ENCODE data around the gene EMC10.
"Not testable (repeated sequence)": the region's sequence is repeated elsewhere in the genome, so short reads cannot be mapped to it uniquely, and the experiment has no call there.

EMC10 gene

DNA sequence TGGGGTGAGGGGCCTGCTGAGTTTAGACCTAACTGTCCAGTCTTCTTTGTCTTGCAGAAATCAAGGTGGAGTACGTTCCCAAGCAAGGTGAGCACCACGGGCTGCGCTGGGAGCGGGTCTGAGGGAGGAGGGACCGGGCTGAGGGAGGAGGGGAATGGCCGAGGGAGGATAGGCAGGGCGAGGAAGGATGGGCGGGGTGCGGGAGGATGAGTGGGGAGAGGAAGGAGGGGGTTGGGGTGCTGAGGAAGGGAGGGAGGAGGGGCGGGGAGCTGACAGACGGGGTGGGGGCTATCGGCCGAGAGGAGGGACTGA lies 25.1 kb upstream of the EMC10 start:
- DNase-seq (ENCODE audit: low read depth), result no peak

- no peak for DNase-seq (ENCODE audit: low read depth)
These were observed 23.1 kb upstream of the EMC10 start for GRCh38 chr19:50453243-50453642.

- no peak for DNase-seq (ENCODE audit: low read depth)
These were observed 20.3 kb upstream of the EMC10 start for GRCh38 chr19:50455992-50456391.

- DNase-seq (ENCODE audit: low read depth), result no peak
These were observed 19.0 kb upstream of the EMC10 start for GRCh38 chr19:50457300-50457699.

- DNase-seq (ENCODE audit: low read depth), result no peak
These were observed 17.8 kb upstream of the EMC10 start for GRCh38 chr19:50458396-50459066.

DNA sequence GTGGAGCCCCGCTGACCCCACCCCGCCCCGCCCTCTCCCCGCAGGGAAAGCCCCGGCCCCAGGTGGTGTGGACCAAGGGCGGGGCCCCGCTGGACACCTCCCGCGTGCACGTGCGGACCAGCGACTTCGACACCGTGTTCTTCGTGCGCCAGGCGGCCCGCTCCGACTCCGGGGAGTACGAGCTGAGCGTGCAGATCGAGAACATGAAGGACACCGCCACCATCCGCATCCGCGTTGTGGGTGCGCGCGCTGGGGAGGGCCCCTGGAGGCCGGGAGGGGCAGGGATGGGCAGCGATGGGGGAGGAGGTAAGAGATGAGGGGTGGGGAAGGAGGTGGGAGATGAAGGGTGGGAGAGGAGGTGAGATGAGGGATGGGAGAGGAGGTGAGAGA lies 17.2 kb upstream of the EMC10 start:
- DNase-seq (ENCODE audit: low read depth), result no peak

- DNase-seq (ENCODE audit: low read depth), result no peak
These were observed 16.7 kb upstream of the EMC10 start for GRCh38 chr19:50459638-50460037.

- no peak for DNase-seq (ENCODE audit: low read depth)
These were observed 16.0 kb upstream of the EMC10 start for GRCh38 chr19:50460161-50460765.

DNA sequence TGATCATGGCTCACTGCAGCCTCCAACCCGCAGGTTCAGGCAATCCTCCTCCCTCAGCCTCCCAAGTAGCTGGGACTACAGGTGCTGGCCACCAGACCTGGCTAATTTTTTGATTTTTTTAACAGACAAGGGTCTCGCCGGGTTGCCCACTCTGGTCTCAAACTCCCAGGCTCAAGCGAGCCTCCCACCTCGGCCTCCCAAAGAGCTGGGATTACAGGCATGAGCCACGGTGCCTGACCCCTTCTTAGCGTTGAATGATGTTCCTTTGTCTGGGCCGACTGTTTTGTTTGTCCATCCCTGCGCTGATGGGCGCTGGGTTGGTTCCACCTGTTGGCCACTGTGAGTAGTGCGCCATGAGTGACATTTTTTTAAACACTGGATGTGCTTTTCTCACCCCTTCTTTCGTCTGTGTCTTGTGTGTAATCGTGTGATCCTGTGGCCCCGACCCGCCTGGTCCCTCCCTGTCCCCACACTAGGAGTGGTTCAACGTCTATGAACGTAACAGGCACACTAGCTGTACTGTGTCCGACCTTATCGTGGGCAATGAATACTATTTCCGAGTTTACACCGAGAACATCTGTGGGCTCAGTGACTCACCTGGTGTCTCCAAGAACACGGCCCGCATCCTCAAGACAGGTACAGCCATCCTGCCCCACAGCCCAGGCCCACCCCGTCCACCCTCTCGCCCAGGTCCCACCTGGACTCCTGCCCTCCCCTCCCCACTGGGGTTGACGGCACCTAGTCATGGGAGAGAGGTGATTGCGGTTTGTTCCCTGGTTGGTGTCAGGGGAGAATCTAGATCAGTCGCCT lies 15.0 kb upstream of the EMC10 start:
- no peak for DNase-seq (ENCODE audit: low read depth)

DNA sequence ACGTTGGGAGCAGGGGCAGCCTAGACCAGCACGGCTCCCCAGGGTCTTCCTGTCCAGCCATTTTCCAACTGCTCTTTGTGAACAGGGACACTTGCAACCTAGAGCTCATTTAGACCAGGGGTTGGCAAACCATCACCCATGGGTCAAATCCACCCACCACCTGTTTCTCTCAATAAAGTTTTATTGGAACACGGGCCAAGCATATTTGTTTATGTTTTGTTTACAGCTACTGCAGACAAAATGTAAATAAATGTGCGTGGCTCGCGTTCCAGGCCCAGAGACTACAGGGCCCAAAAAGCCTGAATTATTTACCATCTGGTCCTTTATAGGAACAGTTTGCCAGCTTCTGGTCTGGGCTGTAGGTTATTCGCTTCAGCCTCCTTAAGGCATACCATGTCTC lies 13.3 kb upstream of the EMC10 start:
- DNase-seq (ENCODE audit: low read depth), result no peak

GRCh38 chr19:50464348-50464747 lies 12.0 kb upstream of the EMC10 start:
- DNase-seq (ENCODE audit: low read depth), result no peak

- no peak for DNase-seq (ENCODE audit: low read depth)
These were observed 11.3 kb upstream of the EMC10 start for GRCh38 chr19:50465000-50465399.

DNA sequence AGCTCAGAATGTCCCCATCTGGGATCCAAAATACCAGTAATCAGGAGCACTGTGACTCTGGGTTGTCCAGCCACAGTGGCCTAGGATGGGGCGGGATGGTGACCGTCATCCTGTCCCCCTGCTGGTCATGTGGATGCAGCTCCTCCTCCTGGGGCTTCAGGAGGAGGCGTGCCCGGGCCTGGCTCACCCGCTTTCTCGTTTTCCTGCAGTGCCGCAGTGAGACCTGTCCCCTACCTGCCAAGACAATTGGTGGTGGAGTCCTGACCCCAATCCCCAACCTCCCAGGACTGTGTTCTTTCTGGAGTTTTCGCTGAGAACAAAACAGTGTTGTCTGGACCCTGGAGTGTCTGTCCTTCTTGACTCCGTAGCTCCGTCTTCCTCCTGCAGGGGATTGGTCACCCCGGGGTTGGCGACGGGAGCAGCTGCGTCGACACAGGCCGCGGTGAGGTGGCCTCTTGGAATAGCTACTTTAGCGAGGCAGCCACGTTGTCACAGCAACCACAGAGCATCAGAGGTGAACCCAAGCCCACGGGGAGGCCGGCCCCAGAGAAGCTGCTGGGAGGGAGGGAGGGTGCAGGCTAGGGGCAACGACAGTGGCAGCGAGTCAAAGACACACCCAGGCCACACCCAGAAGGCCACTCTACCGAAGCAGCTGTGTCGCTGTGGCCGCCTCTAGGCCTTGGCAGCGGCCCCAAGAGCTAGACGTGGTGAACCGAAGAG lies 10.2 kb upstream of the EMC10 start:
- DNase-seq (ENCODE audit: low read depth), result no peak

GRCh38 chr19:50466706-50467039 lies 9.6 kb upstream of the EMC10 start:
- DNase-seq (ENCODE audit: low read depth), result no peak

DNA sequence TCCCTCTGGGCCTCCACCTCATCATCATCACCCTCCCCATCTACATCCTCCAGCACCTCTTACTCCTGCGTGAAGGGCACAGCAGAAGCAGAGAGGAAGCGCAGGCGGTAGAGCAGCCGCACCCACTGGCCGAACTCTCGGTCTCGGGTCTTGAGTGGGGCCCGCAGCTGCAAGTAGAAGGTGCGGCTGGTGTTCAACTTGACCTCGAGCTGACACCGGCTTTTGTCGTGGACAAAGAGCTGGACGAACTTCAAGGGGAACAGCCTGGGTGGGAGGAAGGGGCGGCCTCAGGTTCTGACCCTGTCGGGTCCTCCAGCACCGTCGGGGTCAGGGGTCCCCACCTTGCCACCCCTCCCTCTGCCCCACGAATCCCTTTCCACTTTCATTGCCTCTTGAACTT lies 8.7 kb upstream of the EMC10 start:
- no peak for DNase-seq (ENCODE audit: low read depth)

DNA sequence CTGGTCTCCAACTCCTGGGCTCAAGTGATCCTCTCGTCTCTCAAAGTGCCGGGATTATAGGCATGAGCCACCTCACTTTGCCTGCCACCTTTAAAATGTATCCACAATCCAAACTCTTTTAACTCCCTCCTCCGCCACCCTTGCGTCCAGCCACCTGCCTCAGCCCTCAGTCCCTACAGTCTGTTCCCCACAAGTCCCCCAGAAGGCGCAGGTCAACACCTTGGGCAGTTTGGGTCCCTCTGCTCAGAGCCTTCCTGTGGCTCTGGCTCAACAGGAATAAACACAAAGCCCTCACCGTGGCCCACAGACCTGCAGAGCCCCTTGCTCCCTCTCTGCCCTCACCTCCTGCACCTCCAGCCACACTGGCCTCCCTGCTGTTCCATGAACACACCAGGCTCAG lies 7.5 kb upstream of the EMC10 start:
- DNase-seq (ENCODE audit: low read depth), result no peak

DNA sequence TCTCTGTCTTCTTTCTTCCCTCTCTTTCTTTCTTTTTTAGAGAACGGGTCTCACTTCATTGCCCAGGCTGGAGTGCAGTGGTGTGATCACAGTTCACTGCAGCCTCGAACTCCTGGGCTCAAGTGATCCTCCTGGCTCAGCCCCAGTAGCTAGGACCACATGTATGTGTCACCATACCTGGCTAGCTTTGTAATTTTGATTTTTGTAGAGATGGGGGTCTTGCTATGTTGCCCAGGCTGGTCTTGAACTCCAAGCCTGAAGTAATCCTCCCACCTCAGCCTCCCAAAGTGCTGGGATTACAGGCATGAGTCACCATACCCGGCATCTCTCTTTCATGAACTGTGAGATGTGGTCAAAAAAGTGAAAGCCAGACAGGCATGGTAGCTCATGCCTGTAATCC lies 3.0 kb upstream of the EMC10 start:
- not testable (repeated sequence) for DNase-seq (ENCODE audit: low read depth)

- DNase-seq (ENCODE audit: low read depth), result no peak
These were observed 1.2 kb upstream of the EMC10 start for GRCh38 chr19:50475101-50475568.

- DNase-seq (ENCODE audit: low read depth), result no peak
These were observed 527 bp upstream of the EMC10 start for GRCh38 chr19:50475736-50476223.

- no peak for DNase-seq (ENCODE audit: low read depth)
These were observed 566 bp downstream of the EMC10 start for GRCh38 chr19:50476907-50477238.

GRCh38 chr19:50477751-50478515 lies 1.6 kb downstream of the EMC10 start:
- DNase-seq (ENCODE audit: low read depth), result no peak

Data from GM04503 (cell line).